LNCaP clone FGC (cell line): ENCODE measurements around the gene GALNT5.
"Not testable (repeated sequence)": the region's sequence is repeated elsewhere in the genome, so short reads cannot be mapped to it uniquely, and the experiment has no call there.

Experiments used
- DNase-seq: peaks from one replicate; pipeline ENCODE4 v3.0.0-alpha.2; 2011; ENCODE audit warnings: low read depth
- H3K4me3 ChIP-seq: 2 replicates; pipeline ENCODE4 v1.5.1; 2011; ENCODE audit warnings: mild to moderate bottlenecking, low read depth, low read length, control low read depth
- TF ChIP-seq, protein P1 (sequence below): IDR thresholded peaks from 2 replicates; pipeline ENCODE4 v1.5.1; 2012; ENCODE audit warnings: mild to moderate bottlenecking; ENCODE audit not compliant: control insufficient read depth, insufficient read depth; ENCODE audit errors: extremely low read depth

The GALNT5 gene

DNA sequence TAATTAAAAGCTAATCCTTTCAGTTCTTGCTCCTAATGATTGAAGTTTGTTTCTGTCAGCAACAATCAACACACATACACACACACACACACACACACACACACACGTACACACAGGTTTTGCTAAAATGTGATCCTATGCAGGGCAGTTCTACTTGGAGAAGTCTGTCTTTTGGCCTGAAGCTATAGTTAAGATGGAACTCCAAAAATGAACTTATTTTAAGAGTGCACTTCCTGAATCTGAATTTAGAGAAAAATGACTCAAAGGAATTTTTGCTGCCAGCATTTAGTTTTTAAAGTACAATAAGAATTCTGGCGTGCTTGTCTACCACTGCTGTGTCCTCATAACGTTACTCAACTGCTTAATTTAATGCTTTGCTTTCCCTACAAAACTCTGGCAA lies 6.6 kb downstream of the GALNT5 start:
- TF ChIP-seq, protein P1, sequence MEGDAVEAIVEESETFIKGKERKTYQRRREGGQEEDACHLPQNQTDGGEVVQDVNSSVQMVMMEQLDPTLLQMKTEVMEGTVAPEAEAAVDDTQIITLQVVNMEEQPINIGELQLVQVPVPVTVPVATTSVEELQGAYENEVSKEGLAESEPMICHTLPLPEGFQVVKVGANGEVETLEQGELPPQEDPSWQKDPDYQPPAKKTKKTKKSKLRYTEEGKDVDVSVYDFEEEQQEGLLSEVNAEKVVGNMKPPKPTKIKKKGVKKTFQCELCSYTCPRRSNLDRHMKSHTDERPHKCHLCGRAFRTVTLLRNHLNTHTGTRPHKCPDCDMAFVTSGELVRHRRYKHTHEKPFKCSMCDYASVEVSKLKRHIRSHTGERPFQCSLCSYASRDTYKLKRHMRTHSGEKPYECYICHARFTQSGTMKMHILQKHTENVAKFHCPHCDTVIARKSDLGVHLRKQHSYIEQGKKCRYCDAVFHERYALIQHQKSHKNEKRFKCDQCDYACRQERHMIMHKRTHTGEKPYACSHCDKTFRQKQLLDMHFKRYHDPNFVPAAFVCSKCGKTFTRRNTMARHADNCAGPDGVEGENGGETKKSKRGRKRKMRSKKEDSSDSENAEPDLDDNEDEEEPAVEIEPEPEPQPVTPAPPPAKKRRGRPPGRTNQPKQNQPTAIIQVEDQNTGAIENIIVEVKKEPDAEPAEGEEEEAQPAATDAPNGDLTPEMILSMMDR = no peak
- no peak for DNase-seq
- no peak overlapping the region for H3K4me3 ChIP-seq

DNA sequence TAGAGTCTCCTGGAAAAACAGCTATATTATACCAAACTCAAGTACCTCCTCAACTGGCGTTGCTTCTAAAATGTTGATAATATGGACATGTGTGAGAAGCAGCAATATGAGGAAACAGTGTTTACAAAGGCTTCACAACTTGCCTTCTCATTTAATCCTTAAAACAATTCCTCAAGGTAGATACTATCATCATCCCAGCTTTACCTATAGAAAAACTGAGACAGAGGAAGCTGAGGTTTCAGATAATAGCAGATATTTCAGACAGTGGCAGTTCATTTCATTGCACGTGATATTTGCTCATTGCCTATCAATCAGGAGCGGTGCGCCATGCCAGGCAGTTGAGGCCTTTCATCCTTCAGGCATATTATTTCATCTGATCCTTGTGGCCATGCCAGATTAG lies 8.3 kb downstream of the GALNT5 start:
- TF ChIP-seq, protein P1 = no peak
- no peak for DNase-seq
- H3K4me3 ChIP-seq = no peak overlapping the region

DNA sequence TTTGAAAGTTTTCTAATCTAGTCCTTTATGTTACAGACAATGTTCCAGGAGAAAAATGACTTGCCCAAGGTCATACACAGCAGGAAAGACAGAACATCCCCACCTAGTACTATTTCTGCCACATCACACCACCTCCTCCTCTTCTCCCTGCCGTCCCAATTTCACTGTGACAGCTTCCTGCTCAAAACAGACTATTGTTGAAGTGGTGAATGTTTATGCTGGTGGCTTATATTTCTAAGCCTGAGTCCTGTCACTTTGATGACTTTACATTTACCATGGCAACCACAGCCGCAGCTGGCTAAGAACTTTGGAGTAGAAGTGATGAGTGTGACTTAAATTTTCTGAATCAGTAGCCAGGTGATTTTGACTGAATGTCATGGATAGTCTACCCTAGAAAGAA lies 10.0 kb downstream of the GALNT5 start:
- H3K4me3 ChIP-seq = no peak overlapping the region
- DNase-seq = no peak
- TF ChIP-seq, protein P1 = no peak

DNA sequence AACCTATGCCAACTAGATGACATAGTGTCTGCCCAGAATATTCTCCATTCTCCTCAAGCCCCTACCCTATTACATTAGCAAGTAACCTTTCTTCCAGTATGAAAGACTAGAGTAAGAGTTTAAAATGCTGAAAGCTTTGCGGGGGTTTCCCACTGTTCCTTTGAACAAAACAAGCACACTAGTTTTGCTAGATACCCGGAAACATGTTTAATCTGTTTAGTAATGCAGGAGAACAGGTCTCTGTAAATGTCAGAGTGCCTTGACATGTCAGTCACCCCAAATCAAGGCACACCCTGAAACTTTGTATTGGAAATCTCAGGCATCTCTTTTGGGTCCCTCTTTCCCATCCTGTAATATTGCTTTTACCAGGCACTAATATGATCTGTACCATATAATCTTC lies 11.6 kb downstream of the GALNT5 start:
- TF ChIP-seq, protein P1 = no peak
- no peak for DNase-seq

DNA sequence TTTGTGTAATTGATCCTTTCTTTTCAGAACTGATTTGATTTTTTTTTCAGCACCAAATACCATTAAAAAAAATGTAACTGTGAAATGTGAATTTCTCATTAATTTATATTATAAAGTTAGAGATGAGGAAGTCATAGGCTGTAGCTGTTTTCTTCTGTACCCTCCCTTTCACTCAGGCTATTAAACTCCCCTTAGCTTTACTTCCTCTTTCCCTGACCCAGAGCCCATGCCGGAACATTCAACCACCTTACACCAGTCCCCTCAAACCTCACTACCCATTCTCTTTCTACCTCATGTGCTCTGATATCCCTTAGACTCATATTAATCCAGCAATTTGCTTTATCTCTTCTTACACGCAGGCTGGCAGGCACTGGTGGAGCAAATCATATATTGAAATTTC lies 12.4 kb downstream of the GALNT5 start:
- H3K4me3 ChIP-seq = no peak overlapping the region
- no peak for DNase-seq
- TF ChIP-seq, protein P1 = no peak

More for the DNA sequence above, 11.6 kb downstream of the GALNT5 start:
- H3K4me3 ChIP-seq = no peak overlapping the region

DNA sequence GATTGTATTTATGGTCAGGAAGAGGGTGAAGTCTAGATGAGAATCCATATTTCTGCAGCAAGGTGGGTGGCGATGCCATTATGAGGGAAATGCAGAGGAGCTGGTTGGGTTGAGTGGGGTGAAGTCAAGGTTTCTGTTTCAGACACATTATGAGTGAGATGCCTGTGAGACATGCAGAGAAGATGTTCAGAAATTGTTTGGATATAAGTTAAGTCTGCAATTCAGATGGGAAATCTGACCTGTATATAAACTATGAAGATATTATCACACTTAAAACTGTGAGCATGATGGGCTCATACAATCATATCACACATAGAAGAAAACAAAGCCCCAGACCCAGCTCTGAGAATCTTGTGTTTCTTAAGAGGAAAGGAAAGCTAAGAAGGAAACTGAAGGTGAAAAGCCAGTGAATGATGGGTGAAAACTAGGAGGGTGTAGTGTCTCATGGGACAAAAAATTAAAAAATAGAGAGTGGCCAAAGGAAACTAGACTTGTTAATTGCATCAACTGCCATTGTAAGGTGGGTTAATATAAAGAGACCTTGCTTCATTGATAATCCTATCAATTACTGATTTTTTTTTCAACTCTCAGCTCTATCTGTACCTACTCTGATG lies 14.2 kb downstream of the GALNT5 start:
- no peak for DNase-seq
- TF ChIP-seq, protein P1 = no peak
- H3K4me3 ChIP-seq = no peak overlapping the region

DNA sequence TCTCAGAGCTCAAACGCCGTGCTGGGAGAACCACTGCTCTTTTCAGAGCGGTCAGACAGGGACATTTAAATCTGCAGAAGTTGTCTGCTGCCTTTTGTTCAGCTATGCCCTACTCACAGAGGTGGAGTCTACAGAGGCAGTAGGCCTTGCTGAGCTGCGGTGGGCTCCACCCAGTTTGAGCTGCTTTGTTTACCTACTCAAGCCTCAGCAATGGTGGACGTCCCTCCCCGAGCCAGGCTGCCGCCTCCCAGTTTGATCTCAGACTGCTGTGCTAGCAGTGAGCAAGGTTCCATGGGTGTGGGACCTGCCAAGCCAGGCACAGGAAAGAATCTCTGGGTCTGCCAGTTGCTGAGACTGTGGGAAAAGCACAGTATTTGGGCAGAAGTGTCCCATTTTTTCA lies 21.8 kb downstream of the GALNT5 start:
- H3K4me3 ChIP-seq = not testable (repeated sequence)

More for the DNA sequence above, 21.8 kb downstream of the GALNT5 start:
- not testable (repeated sequence) for DNase-seq
